Astrocyte (in vitro differentiated cells and primary cell): ENCODE results near the gene MIOS. TPM values are rescaled to one million over a fixed set of nuclear protein-coding genes. Genes with fewer than 3 reads are reported as not detected.

Experiments
- DNase-seq: peaks from one replicate; pipeline ENCODE4 v3.0.0-alpha.2; 2010; ENCODE audit warnings: low read depth
- FAIRE-seq: peaks from 2 replicates; lab custom pipeline; 2011; peaks lifted over from hg19 to GRCh38; lab: Jason Lieb, UNC
- H2AFZ ChIP-seq: 2 replicates; pipeline ENCODE4 v1.6.0; 2012; ENCODE audit warnings: low read depth, low read length, inconsistent platforms
- H3K27ac ChIP-seq: 2 replicates; pipeline ENCODE4 v1.5.1; 2011; ENCODE audit warnings: low read depth, low read length, inconsistent platforms
- H3K27me3 ChIP-seq: 2 replicates; pipeline ENCODE4 v1.6.0; 2011; ENCODE audit warnings: low read length, inconsistent platforms; ENCODE audit not compliant: insufficient read depth
- H3K36me3 ChIP-seq: 2 replicates; pipeline ENCODE4 v1.5.1; 2011; ENCODE audit warnings: low read length, inconsistent platforms; ENCODE audit not compliant: insufficient read depth
- H3K4me1 ChIP-seq: 2 replicates; pipeline ENCODE4 v1.5.1; 2011; ENCODE audit warnings: low read length, inconsistent platforms; ENCODE audit not compliant: insufficient read depth
- H3K4me2 ChIP-seq: 2 replicates; pipeline ENCODE4 v1.6.0; 2012; ENCODE audit warnings: low read length, inconsistent platforms
- H3K4me3 ChIP-seq: 2 replicates; pipeline ENCODE4 v1.5.1; 2011; ENCODE audit warnings: low read depth, mild to moderate bottlenecking, low read length, inconsistent platforms; ENCODE audit not compliant: insufficient read depth
- H3K79me2 ChIP-seq: 2 replicates; pipeline ENCODE4 v1.6.0; 2012; ENCODE audit warnings: mild to moderate bottlenecking, low read length, inconsistent platforms; ENCODE audit not compliant: insufficient read depth
- H3K9ac ChIP-seq: 2 replicates; pipeline ENCODE4 v1.6.0; 2012; ENCODE audit warnings: mild to moderate bottlenecking, low read length, inconsistent platforms
- H3K9me3 ChIP-seq: 2 replicates; pipeline ENCODE4 v1.5.1; 2012; ENCODE audit warnings: low read depth, mild to moderate bottlenecking, low read length, inconsistent platforms; ENCODE audit not compliant: insufficient read depth
- H4K20me1 ChIP-seq: 2 replicates; pipeline ENCODE4 v1.6.0; 2012; ENCODE audit warnings: low read length, inconsistent platforms; ENCODE audit not compliant: insufficient read depth
- H3K27ac Mint-ChIP-seq: one replicate; pipeline ENCODE4 v1.8.0; 2021; ENCODE audit warnings: mild to moderate bottlenecking, mixed read lengths; ENCODE audit not compliant: unreplicated experiment
- H3K27me3 Mint-ChIP-seq: one replicate; pipeline ENCODE4 v1.8.0; 2021; ENCODE audit warnings: low read depth, mixed read lengths; ENCODE audit not compliant: unreplicated experiment
- H3K36me3 Mint-ChIP-seq: one replicate; pipeline ENCODE4 v1.8.0; 2021; ENCODE audit warnings: low read depth, mixed read lengths; ENCODE audit not compliant: unreplicated experiment
- H3K4me1 Mint-ChIP-seq: one replicate; pipeline ENCODE4 v1.8.0; 2021; ENCODE audit warnings: low read depth, mixed read lengths; ENCODE audit not compliant: unreplicated experiment
- H3K4me3 Mint-ChIP-seq: one replicate; pipeline ENCODE4 v1.8.0; 2021; ENCODE audit warnings: mild to moderate bottlenecking, moderate library complexity, mixed read lengths; ENCODE audit not compliant: unreplicated experiment
- H3K9me3 Mint-ChIP-seq: one replicate; pipeline ENCODE4 v1.8.0; 2021; ENCODE audit warnings: mild to moderate bottlenecking, mixed read lengths; ENCODE audit not compliant: unreplicated experiment
- CTCF ChIP-seq: IDR thresholded peaks from 2 replicates; pipeline ENCODE4 v1.5.1; 2011; ENCODE audit warnings: low read depth, mild to moderate bottlenecking, inconsistent platforms, low read length, moderate library complexity; ENCODE audit not compliant: insufficient read depth
- EZH2 ChIP-seq: IDR thresholded peaks from 2 replicates; pipeline ENCODE4 v1.6.1; 2012; ENCODE audit warnings: mild to moderate bottlenecking, low read length, inconsistent platforms; ENCODE audit not compliant: insufficient read depth
- total RNA-seq: library from RNA; stranded (reverse); gene quantifications from 2 replicates; pipeline ENCODE4 v1.2.1, GENCODE V29; 2021

Gene MIOS
- total RNA-seq, 1 donor from 2014 or later = 16.4 TPM

- Histone ChIP-seq H3K9me3 (no peaks in the 10 kb centered on the region), H3K4me1 (peaks cover 14% of the 10 kb centered on the region), H3K4me2 (no peak overlapping the region), H2AFZ (no peak overlapping the region), H3K4me3 (no peak overlapping the region), H3K36me3 (no peaks in the 10 kb centered on the region), H3K27me3 (no peaks in the 10 kb centered on the region), H3K9ac (no peak overlapping the region), H3K79me2 (no peaks in the 10 kb centered on the region), H3K27ac (no peak overlapping the region), H4K20me1 (no peaks in the 10 kb centered on the region)
- FAIRE-seq = peak; percentile 23
- H3K36me3 Mint-ChIP-seq = no peaks in the 10 kb centered on the region
- no peaks in the 10 kb centered on the region for H3K4me1 Mint-ChIP-seq
- H3K27ac Mint-ChIP-seq = no peak overlapping the region
- TF ChIP-seq CTCF = no peak
- H3K9me3 Mint-ChIP-seq = no peaks in the 10 kb centered on the region
- H3K27me3 Mint-ChIP-seq = no peaks in the 10 kb centered on the region
- DNase-seq = no peak
- no peak overlapping the region for H3K4me3 Mint-ChIP-seq
Measured at GRCh38 chr7:7550663-7551062, 16.0 kb upstream of the MIOS start.

DNA sequence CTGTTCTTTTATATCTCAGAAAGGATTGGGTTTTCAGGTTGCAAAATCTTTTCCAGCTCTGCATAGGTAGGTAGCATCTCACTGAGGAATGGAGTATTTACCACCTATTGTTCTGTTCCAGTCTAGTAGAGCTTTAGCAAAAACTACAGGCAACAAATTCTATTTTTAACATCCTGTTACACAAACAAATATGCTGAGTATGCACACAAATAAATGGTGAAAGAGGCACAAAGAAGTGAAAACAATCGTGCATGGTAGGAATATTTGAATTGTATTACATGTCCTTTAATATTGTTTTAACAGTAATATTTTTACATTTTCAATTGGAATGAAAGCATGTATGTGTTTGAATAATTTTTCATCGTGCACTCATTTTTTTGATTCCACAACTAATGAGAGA lies 14.5 kb upstream of the MIOS start:
- Mint-ChIP-seq H3K9me3 (peaks cover 1% of the 10 kb centered on the region), H3K27ac (no peak overlapping the region), H3K4me1 (no peaks in the 10 kb centered on the region), H3K27me3 (peaks cover 3% of the 10 kb centered on the region), H3K36me3 (no peaks in the 10 kb centered on the region), H3K4me3 (no peak overlapping the region)
- TF ChIP-seq EZH2 (no peak), CTCF (no peak)
- H3K4me3 ChIP-seq = no peak overlapping the region
- FAIRE-seq (no peak), DNase-seq (no peak)
- no peaks in the 10 kb centered on the region for H4K20me1 ChIP-seq
- peaks cover 14% of the 10 kb centered on the region for H3K4me1 ChIP-seq
- no peaks in the 10 kb centered on the region for H3K27me3 ChIP-seq
- no peak overlapping the region for H3K9ac ChIP-seq
- H3K79me2 ChIP-seq = no peaks in the 10 kb centered on the region
- no peak overlapping the region for H3K27ac ChIP-seq
- no peak overlapping the region for H2AFZ ChIP-seq
- H3K9me3 ChIP-seq = no peaks in the 10 kb centered on the region
- no peak overlapping the region for H3K4me2 ChIP-seq
- H3K36me3 ChIP-seq = no peaks in the 10 kb centered on the region

- H3K79me2 ChIP-seq = no peaks in the 10 kb centered on the region
- H2AFZ ChIP-seq = no peak overlapping the region
- Mint-ChIP-seq H3K36me3 (no peaks in the 10 kb centered on the region), H3K27me3 (peaks cover 3% of the 10 kb centered on the region), H3K4me3 (no peak overlapping the region), H3K27ac (no peak overlapping the region), H3K9me3 (peaks cover 8% of the 10 kb centered on the region), H3K4me1 (no peaks in the 10 kb centered on the region)
- no peaks in the 10 kb centered on the region for H3K36me3 ChIP-seq
- no peaks in the 10 kb centered on the region for H3K9me3 ChIP-seq
- peak; percentile 43 for FAIRE-seq
- peak overlapping the region; percentile 46 for H3K4me2 ChIP-seq
- no peak overlapping the region for H3K4me3 ChIP-seq
- peaks cover 14% of the 10 kb centered on the region for H3K4me1 ChIP-seq
- H4K20me1 ChIP-seq = no peaks in the 10 kb centered on the region
- H3K27ac ChIP-seq = no peak overlapping the region
- no peak for TF ChIP-seq CTCF
- no peak for TF ChIP-seq EZH2
- DNase-seq = no peak
- no peaks in the 10 kb centered on the region for H3K27me3 ChIP-seq
- H3K9ac ChIP-seq = no peak overlapping the region
Measured at GRCh38 chr7:7553386-7553785, 13.3 kb upstream of the MIOS start.
